Fibroblast of lung (primary cell): ENCODE results near the gene PACC1. TPM values are rescaled to one million over a fixed set of nuclear protein-coding genes. Genes with fewer than 3 reads are reported as not detected.

Source experiments
- DNase-seq, 2 donors: peaks; one replicate each; pipeline versions ENCODE4 v3.0.0 to v3.0.0-alpha.2; 2010; ENCODE audit warnings: low read depth in 2 of 2
- H2AFZ ChIP-seq: 2 replicates; pipeline ENCODE4 v1.5.1; 2012; ENCODE audit warnings: low read length, control low read depth, inconsistent platforms
- H3K27ac ChIP-seq: 2 replicates; pipeline ENCODE4 v1.5.1; 2011; ENCODE audit warnings: low read length, control low read depth; ENCODE audit not compliant: insufficient read depth
- H3K27me3 ChIP-seq: 2 replicates; pipeline ENCODE4 v1.5.1; 2011; ENCODE audit warnings: mild to moderate bottlenecking, low read length; ENCODE audit not compliant: control insufficient read depth, insufficient read depth
- H3K36me3 ChIP-seq: 2 replicates; pipeline ENCODE4 v1.5.1; 2011; ENCODE audit warnings: low read length; ENCODE audit not compliant: control insufficient read depth, insufficient read depth
- H3K4me1 ChIP-seq: 2 replicates; pipeline ENCODE4 v1.5.1; 2011; ENCODE audit warnings: low read length; ENCODE audit not compliant: control insufficient read depth, insufficient read depth; ENCODE audit errors: extremely low read depth
- H3K4me2 ChIP-seq: 2 replicates; pipeline ENCODE4 v1.5.1; 2011; ENCODE audit warnings: low read length, control low read depth; ENCODE audit not compliant: insufficient read depth; ENCODE audit errors: extremely low read depth
- H3K4me3 ChIP-seq, 4 experiments: fragments of 200-600 bp in 1 of 4; sonication (generic) in 1 of 4; replicated peaks in 1 of 4; 2 replicates each; pipeline ENCODE4 v1.5.1; 2011 to 2016; ENCODE audit warnings: low read length in 4 of 4, low read depth in 3 of 4, mild to moderate bottlenecking in 3 of 4, control low read depth in 2 of 4, inconsistent platforms in 1 of 4, mixed read lengths in 1 of 4; ENCODE audit not compliant: insufficient read depth in 1 of 4; ENCODE audit errors: control extremely low read depth in 1 of 4
- H3K79me2 ChIP-seq: 2 replicates; pipeline ENCODE4 v1.5.1; 2012; ENCODE audit warnings: mild to moderate bottlenecking, low read length, inconsistent platforms; ENCODE audit not compliant: control insufficient read depth, insufficient read depth
- H3K9ac ChIP-seq: 2 replicates; pipeline ENCODE4 v1.5.1; 2011; ENCODE audit warnings: mild to moderate bottlenecking, low read length, control low read depth; ENCODE audit not compliant: insufficient read depth
- H3K9me3 ChIP-seq: 2 replicates; pipeline ENCODE4 v1.5.1; 2012; ENCODE audit warnings: low read depth, low read length; ENCODE audit not compliant: control insufficient read depth, insufficient read depth
- H4K20me1 ChIP-seq: 2 replicates; pipeline ENCODE4 v1.5.1; 2011; ENCODE audit warnings: low read length; ENCODE audit not compliant: control insufficient read depth, insufficient read depth; ENCODE audit errors: extremely low read depth
- EZH2 ChIP-seq: IDR thresholded peaks from 2 replicates; pipeline ENCODE4 v1.5.1; 2012; ENCODE audit warnings: low read length, control low read depth, mild to moderate bottlenecking; ENCODE audit errors: missing control alignments
- polyA plus RNA-seq, 2 donors: library from polyadenylated mRNA; depleted of rRNA in 1 of 2; stranded (reverse) in 1 of 2; unstranded in 1 of 2; fragments of >200 nt; gene quantifications; 2 replicates each; pipeline ENCODE4 v1.2.1, GENCODE V29; 2011 to 2012; ENCODE audit warnings: missing spikeins in 1 of 2
- total RNA-seq: library from RNA; depleted of rRNA; stranded (reverse); fragments of >200 nt; gene quantifications from 2 replicates; pipeline ENCODE4 v1.2.1, GENCODE V29; 2014
- TF ChIP-seq, protein P1 (sequence below), 2 donors: IDR thresholded peaks in 1 of 2; conservative IDR thresholded peaks in 1 of 2; 1 replicate in 1 of 2; 2 replicates in 1 of 2; pipeline ENCODE4 v1.5.1; 2011 to 2012; ENCODE audit warnings: low read length in 2 of 2, control low read depth in 1 of 2, inconsistent platforms in 1 of 2, low read depth in 1 of 2, mild to moderate bottlenecking in 1 of 2

PACC1 gene
- total and polyA plus RNA-seq, 2 donors (not counting 1 experiment from before 2014, with no cell fraction given) = 5.7 to 16.0 TPM

DNA sequence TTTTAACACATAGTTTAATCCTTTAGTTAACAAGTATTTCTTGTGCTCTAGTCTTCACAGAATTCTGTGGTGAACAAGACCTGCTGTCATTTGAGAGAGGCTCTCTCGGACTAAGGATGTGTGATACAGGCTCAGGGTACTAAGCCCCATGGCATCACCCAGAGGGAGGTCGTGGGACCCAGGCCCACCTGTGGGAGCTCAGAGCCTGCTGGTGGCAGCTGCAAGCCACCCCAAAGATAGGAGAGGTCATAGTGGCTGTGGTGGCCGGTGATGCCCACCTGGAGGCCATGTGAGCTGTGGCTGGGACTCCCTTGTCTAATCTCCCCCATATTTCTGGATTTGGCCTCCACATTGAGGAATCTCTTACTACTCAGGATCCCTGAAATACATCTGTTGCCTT is 40.1 kb upstream of the PACC1 start:
- Histone ChIP-seq H3K4me1 (peaks cover 5% of the 10 kb centered on the region), H3K9ac (no peak overlapping the region), H2AFZ (no peak overlapping the region), H3K27me3 (no peaks in the 10 kb centered on the region), H3K79me2 (no peaks in the 10 kb centered on the region), H3K4me2 (no peak overlapping the region), H3K27ac (no peak overlapping the region), H3K36me3 (no peaks in the 10 kb centered on the region), H3K9me3 (no peaks in the 10 kb centered on the region), H3K4me3 (no peak overlapping the region), H4K20me1 (no peaks in the 10 kb centered on the region)
- DNase-seq = no peak
- TF ChIP-seq, protein P1, sequence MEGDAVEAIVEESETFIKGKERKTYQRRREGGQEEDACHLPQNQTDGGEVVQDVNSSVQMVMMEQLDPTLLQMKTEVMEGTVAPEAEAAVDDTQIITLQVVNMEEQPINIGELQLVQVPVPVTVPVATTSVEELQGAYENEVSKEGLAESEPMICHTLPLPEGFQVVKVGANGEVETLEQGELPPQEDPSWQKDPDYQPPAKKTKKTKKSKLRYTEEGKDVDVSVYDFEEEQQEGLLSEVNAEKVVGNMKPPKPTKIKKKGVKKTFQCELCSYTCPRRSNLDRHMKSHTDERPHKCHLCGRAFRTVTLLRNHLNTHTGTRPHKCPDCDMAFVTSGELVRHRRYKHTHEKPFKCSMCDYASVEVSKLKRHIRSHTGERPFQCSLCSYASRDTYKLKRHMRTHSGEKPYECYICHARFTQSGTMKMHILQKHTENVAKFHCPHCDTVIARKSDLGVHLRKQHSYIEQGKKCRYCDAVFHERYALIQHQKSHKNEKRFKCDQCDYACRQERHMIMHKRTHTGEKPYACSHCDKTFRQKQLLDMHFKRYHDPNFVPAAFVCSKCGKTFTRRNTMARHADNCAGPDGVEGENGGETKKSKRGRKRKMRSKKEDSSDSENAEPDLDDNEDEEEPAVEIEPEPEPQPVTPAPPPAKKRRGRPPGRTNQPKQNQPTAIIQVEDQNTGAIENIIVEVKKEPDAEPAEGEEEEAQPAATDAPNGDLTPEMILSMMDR (conservative IDR thresholded peaks at IDR 0.05 in 1 of 2, IDR thresholded peaks at IDR 0.05 in 1 of 2; ENCODE audit: low read depth in 1 of 2, low read length in 2 of 2) = no peak
- TF ChIP-seq EZH2 = no peak

DNA sequence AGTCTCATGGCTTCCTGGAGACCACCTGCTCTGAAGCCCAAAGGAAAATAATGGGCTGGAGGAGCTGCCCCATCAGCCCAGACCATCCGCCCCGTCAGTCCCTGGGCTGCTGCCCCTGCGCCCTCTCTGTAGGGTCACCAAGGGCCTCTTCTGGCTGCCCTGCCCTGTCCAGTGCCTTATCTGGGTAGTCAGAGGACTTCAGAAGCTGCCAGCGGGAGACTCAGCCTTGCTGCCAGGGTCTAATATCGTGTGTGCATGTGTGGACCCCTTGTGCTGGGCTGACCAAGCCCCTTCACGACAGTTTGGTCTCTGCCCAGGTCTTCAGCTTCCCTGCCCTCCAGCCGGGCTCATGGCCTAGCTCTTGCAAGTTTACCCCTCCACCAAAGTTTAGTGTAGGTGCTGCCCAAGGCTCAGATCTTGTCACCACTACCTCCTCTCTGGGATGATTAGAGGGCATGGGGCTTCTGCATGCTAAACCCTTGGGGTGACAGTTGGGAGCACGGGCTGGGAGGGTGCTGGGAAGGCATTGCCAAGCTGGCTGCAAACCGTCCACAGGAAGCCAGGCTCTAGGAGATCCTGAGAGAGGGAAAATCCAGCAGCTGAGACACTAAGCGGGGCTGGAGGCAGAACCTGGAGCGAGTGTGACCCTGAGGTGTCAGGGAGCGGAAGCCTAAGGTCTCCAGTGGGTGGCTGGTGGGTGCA is 38.6 kb upstream of the PACC1 start:
- Histone ChIP-seq H3K79me2 (no peaks in the 10 kb centered on the region), H3K27me3 (no peaks in the 10 kb centered on the region), H4K20me1 (no peaks in the 10 kb centered on the region), H3K4me2 (no peak overlapping the region), H2AFZ (peak overlapping the region; percentile 11), H3K4me3 (no peak overlapping the region), H3K9ac (no peak overlapping the region), H3K36me3 (no peaks in the 10 kb centered on the region), H3K9me3 (no peaks in the 10 kb centered on the region), H3K4me1 (peaks cover 5% of the 10 kb centered on the region), H3K27ac (no peak overlapping the region)
- TF ChIP-seq, protein P1 (conservative IDR thresholded peaks at IDR 0.05 in 1 of 2, IDR thresholded peaks at IDR 0.05 in 1 of 2; ENCODE audit: low read depth in 1 of 2, low read length in 2 of 2) = no peak
- TF ChIP-seq EZH2 = no peak
- no peak for DNase-seq

DNA sequence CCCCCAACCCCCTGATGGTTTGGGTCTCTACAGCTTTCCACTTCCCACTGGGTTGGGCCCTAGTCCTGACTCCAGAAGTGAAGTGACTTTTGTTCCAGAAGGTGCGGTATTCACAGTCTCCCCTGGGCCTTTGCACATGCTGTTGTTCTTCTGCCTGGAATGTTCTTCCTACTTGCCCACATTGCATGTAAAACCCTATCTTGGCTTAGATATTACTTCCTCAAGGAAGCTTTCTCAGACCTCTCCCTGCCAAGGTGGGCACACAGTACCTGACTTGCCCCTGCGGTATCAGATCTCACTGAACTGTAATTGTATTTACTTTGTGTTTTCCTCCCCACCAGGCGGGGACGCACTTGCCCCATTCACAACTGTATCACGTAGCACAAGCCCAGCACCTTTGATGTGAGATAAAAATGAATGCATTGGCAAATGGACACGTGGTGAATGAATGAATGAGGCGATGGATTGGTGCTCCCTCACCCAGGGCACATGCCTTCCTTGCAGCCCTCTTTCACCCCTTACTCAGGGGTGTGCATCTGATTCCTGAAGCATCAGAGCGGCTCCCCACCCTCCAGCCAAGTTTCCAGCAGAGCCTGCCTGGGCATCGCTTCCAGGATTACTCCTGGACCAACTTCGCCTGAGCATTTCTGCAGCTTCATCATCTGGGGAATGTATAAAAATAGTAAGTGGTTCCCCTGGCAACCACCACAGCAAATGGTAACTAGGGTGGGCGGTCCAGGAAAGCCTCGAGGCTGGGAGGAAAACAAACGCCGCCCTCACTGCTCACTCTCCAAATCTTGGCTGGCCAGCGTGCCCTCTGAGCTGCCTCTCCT is 37.9 kb upstream of the PACC1 start:
- Histone ChIP-seq H3K9ac (no peak overlapping the region), H3K79me2 (no peaks in the 10 kb centered on the region)

More for the DNA sequence above, 37.9 kb upstream of the PACC1 start:
- H4K20me1 ChIP-seq = no peaks in the 10 kb centered on the region
- TF ChIP-seq, protein P1 (conservative IDR thresholded peaks at IDR 0.05 in 1 of 2, IDR thresholded peaks at IDR 0.05 in 1 of 2; ENCODE audit: low read depth in 1 of 2, low read length in 2 of 2) = no peak
- TF ChIP-seq EZH2 = no peak
- H3K4me3 ChIP-seq = no peak overlapping the region
- H3K36me3 ChIP-seq = no peaks in the 10 kb centered on the region
- no peak overlapping the region for H3K4me2 ChIP-seq
- peaks cover 5% of the 10 kb centered on the region for H3K4me1 ChIP-seq
- DNase-seq = peak; percentile 78 to 86
- H3K27ac ChIP-seq = no peak overlapping the region
- no peaks in the 10 kb centered on the region for H3K27me3 ChIP-seq
- H2AFZ ChIP-seq = no peak overlapping the region
- no peaks in the 10 kb centered on the region for H3K9me3 ChIP-seq
